ENCODE data around the gene NDUFAF2. TPM values are rescaled to one million over a fixed set of nuclear protein-coding genes. Genes with fewer than 3 reads are reported as not detected.

Gene NDUFAF2
- total and polyA plus RNA-seq, 2 experiments from 2014 or later: 31.6 to 155 TPM

GRCh38 chr5:60992871-60993270, 47.9 kb downstream of the NDUFAF2 start:
- no peak overlapping the region for H3K4me3 ChIP-seq
- no peaks in the 10 kb centered on the region for H3K27me3 ChIP-seq (ENCODE audit: insufficient read depth)
- Mint-ChIP-seq H3K4me3 (no peak overlapping the region), H3K4me1 (no peaks in the 10 kb centered on the region), H3K27ac (no peak overlapping the region), H3K36me3 (ENCODE audit: low read depth) (peaks cover 52% of the 10 kb centered on the region; the same call in 2 of the 3 replicates), H3K9me3 (peaks cover 54% of the 10 kb centered on the region), H3K27me3 (ENCODE audit: insufficient read depth, low read depth, poor library complexity) (no peaks in the 10 kb centered on the region)
- ATAC-seq (no peak), DNase-seq (ENCODE audit: low spot score) (no peak)
- TF ChIP-seq CREB1 (CRISPR knock-in tag; IDR thresholded peaks at IDR 0.05; ENCODE audit: low read depth): no peak
- no peak for TF ChIP-seq CTCF (conservative IDR thresholded peaks at IDR 0.05; ENCODE audit: low read depth in 2 of 2)
- no peak overlapping the region for H3K4me2 ChIP-seq
- H3F3A ChIP-seq (replicated peaks; ENCODE audit: low read depth): no peaks in the 10 kb centered on the region
- no peaks in the 10 kb centered on the region for H4K20me1 ChIP-seq (replicated peaks; ENCODE audit: insufficient read depth)
- no peak overlapping the region for H3K27ac ChIP-seq (ENCODE audit: low read depth)
- 0 out of 2 replicates have a peak, but pooled peaks cover 10% of the 10 kb centered on the region for H3K79me2 ChIP-seq (replicated peaks; ENCODE audit: insufficient read depth)
- H2AFZ ChIP-seq: no peak overlapping the region
- peaks cover 5% of the 10 kb centered on the region; the same call in 1 of the 2 replicates for H3K36me3 ChIP-seq (ENCODE audit: insufficient read depth)
- no peaks in the 10 kb centered on the region for H3K4me1 ChIP-seq (ENCODE audit: insufficient read depth)
- no peaks in the 10 kb centered on the region for H3K9me2 ChIP-seq (ENCODE audit: insufficient read depth)

- Mint-ChIP-seq H3K36me3 (ENCODE audit: low read depth) (peaks cover 50% of the 10 kb centered on the region; the same call in 2 of the 3 replicates), H3K9me3 (peaks cover 53% of the 10 kb centered on the region), H3K4me3 (no peak overlapping the region), H3K27me3 (ENCODE audit: insufficient read depth, low read depth, poor library complexity) (no peaks in the 10 kb centered on the region), H3K4me1 (no peaks in the 10 kb centered on the region), H3K27ac (no peak overlapping the region)
- no peaks in the 10 kb centered on the region for H3K4me1 ChIP-seq (ENCODE audit: insufficient read depth)
- no peak overlapping the region for H3K27ac ChIP-seq (ENCODE audit: low read depth)
- DNase-seq (ENCODE audit: low spot score) (no peak), ATAC-seq (no peak)
- H3F3A ChIP-seq (replicated peaks; ENCODE audit: low read depth): no peaks in the 10 kb centered on the region
- 0 out of 2 replicates have a peak, but pooled peaks cover 10% of the 10 kb centered on the region for H3K79me2 ChIP-seq (replicated peaks; ENCODE audit: insufficient read depth)
- peaks cover 5% of the 10 kb centered on the region; the same call in 1 of the 2 replicates for H3K36me3 ChIP-seq (ENCODE audit: insufficient read depth)
- no peak overlapping the region for H3K4me3 ChIP-seq
- no peaks in the 10 kb centered on the region for H3K27me3 ChIP-seq (ENCODE audit: insufficient read depth)
- no peaks in the 10 kb centered on the region for H3K9me2 ChIP-seq (ENCODE audit: insufficient read depth)
- H4K20me1 ChIP-seq (replicated peaks; ENCODE audit: insufficient read depth): no peaks in the 10 kb centered on the region
- TF ChIP-seq ZNF462 (CRISPR knock-in tag; IDR thresholded peaks at IDR 0.05) (no peak), REST (IDR thresholded peaks at IDR 0.05; ENCODE audit: unreplicated experiment) (no peak), JUNB (IDR thresholded peaks at IDR 0.05; ENCODE audit: unreplicated experiment) (no peak), CREB1 (CRISPR knock-in tag; IDR thresholded peaks at IDR 0.05; ENCODE audit: low read depth) (no peak), ETS1 (IDR thresholded peaks at IDR 0.05) (no peak), ZNF331 (CRISPR knock-in tag; IDR thresholded peaks at IDR 0.05; ENCODE audit: low read depth) (no peak)
- H3K4me2 ChIP-seq: no peak overlapping the region
- no peak overlapping the region for H2AFZ ChIP-seq
Measured at GRCh38 chr5:60993425-60993824, 48.4 kb downstream of the NDUFAF2 start.

All from GM23338 (cell line).